Measurements from ENCODE around the gene COL4A4.
"Not testable (repeated sequence)": the region's sequence is repeated elsewhere in the genome, so short reads cannot be mapped to it uniquely, and the experiment has no call there.

The COL4A4 gene

GRCh38 chr2:227115761-227116160, 48.2 kb downstream of the COL4A4 start:
- no peak for DNase-seq (ENCODE audit: low read depth)

GRCh38 chr2:227106845-227107759, 56.9 kb downstream of the COL4A4 start:
- no peak for DNase-seq (ENCODE audit: low read depth)

GRCh38 chr2:227103583-227103982, 60.4 kb downstream of the COL4A4 start:
- DNase-seq (ENCODE audit: low read depth), result no peak

- no peak for DNase-seq (ENCODE audit: low read depth)
These were observed 64.7 kb downstream of the COL4A4 start for GRCh38 chr2:227099340-227099739.

- DNase-seq (ENCODE audit: low read depth), result no peak
These were observed 65.9 kb downstream of the COL4A4 start for GRCh38 chr2:227098162-227098515.

- no peak for DNase-seq (ENCODE audit: low read depth)
These were observed 66.4 kb downstream of the COL4A4 start for GRCh38 chr2:227097495-227098161.

GRCh38 chr2:227095346-227095745, 68.7 kb downstream of the COL4A4 start:
- DNase-seq (ENCODE audit: low read depth), result no peak

GRCh38 chr2:227082286-227082685, 81.7 kb downstream of the COL4A4 start:
- no peak for DNase-seq (ENCODE audit: low read depth)

- no peak for DNase-seq (ENCODE audit: low read depth)
These were observed 84.3 kb downstream of the COL4A4 start for GRCh38 chr2:227079726-227080125.

GRCh38 chr2:227065065-227065464, 98.9 kb downstream of the COL4A4 start:
- not testable (repeated sequence) for DNase-seq (ENCODE audit: low read depth)

- DNase-seq (ENCODE audit: low read depth), result no peak
These were observed 105.1 kb downstream of the COL4A4 start for GRCh38 chr2:227058888-227059399.

- DNase-seq (ENCODE audit: low read depth), result no peak
These were observed 106.1 kb downstream of the COL4A4 start for GRCh38 chr2:227057743-227058447.

- no peak for DNase-seq (ENCODE audit: low read depth)
These were observed 106.9 kb downstream of the COL4A4 start for GRCh38 chr2:227057060-227057459.

- no peak for DNase-seq (ENCODE audit: low read depth)
These were observed 110.0 kb downstream of the COL4A4 start for GRCh38 chr2:227054006-227054405.

GRCh38 chr2:227052879-227053278, 111.1 kb downstream of the COL4A4 start:
- DNase-seq (ENCODE audit: low read depth), result no peak

GRCh38 chr2:227043981-227044380, 120.0 kb downstream of the COL4A4 start:
- DNase-seq (ENCODE audit: low read depth), result no peak

GRCh38 chr2:227038550-227039189, 125.3 kb downstream of the COL4A4 start:
- DNase-seq (ENCODE audit: low read depth), result no peak

- no peak for DNase-seq (ENCODE audit: low read depth)
These were observed 127.5 kb downstream of the COL4A4 start for GRCh38 chr2:227036527-227036926.

GRCh38 chr2:227035711-227036367, 128.2 kb downstream of the COL4A4 start:
- DNase-seq (ENCODE audit: low read depth), result no peak

- DNase-seq (ENCODE audit: low read depth), result no peak
These were observed 130.4 kb downstream of the COL4A4 start for GRCh38 chr2:227033471-227034148.

- no peak for DNase-seq (ENCODE audit: low read depth)
These were observed 132.6 kb downstream of the COL4A4 start for GRCh38 chr2:227031379-227031778.

Measured in stimulated activated CD8-positive, alpha-beta memory T cell treated with anti-CD3 and anti-CD28 coated beads, Interleukin-15, amount 100 ng/mL, for 1 hour (primary cell).